HG02885 (cell line): ENCODE measurements around the gene MINDY2.
"Not testable (repeated sequence)": the region's sequence is repeated elsewhere in the genome, so short reads cannot be mapped to it uniquely, and the experiment has no call there.

Source experiments
- ATAC-seq: cut with Tn5 transposase; IDR thresholded peaks from one replicate; pipeline ENCODE4 v1.9.1; 2021; ENCODE audit warnings: mild to moderate bottlenecking; ENCODE audit not compliant: unreplicated experiment, poor library complexity

MINDY2 gene

GRCh38 chr15:58749532-58750337 is 21.4 kb upstream of the MINDY2 start, which contains the start of gene ADAM10:
Gene ADAM10 (minus strand): TSS chr15:58749707. CDS start chr15:58749534, 173 bp downstream.
- peak; percentile 89 for ATAC-seq

- ATAC-seq, result no peak
Observed at GRCh38 chr15:58752716-58753115, 18.4 kb upstream of the MINDY2 start.

DNA sequence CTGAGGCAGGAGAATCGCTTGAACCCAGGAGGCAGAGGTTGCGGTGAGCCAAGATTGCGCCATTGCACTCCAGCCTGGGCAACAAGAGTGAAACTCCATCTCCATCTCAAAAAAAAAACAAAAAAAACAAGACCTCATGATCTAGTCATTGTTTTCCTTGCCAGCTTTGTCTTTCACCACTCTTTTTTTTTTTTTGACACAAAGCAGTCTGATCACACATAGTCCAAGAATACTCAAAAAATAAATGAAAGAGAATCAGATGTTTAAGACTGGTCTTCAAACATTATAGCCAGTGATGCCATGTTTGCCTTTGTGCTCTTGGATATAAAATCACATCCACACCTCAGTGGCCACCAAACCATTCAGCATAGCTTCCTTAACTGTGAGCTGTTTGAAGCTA is 15.8 kb upstream of the MINDY2 start:
- ATAC-seq, result no peak

DNA sequence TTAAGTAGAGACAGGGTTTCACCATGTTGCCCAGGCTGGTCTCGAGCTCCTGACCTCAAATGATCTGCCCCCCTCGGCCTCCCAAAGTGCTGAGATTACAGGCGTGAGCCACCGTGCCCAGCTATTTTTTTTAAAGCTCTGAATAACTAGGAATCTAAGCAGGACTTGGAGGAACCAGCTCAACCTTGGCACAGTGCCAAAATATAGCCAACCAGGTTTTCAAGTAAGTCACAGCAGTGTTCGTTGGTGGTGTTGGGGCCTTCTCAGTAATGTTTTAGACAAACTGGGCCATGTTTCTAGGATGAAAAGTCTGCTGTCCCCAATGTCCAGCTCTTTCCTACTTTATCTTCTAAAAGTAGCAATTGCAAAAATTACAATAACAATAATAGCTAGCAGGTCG is 15.1 kb upstream of the MINDY2 start:
- ATAC-seq, result no peak

- no peak for ATAC-seq
Observed at GRCh38 chr15:58758141-58758540, 13.0 kb upstream of the MINDY2 start.

GRCh38 chr15:58760385-58761009 is 10.6 kb upstream of the MINDY2 start:
- ATAC-seq, result no peak

DNA sequence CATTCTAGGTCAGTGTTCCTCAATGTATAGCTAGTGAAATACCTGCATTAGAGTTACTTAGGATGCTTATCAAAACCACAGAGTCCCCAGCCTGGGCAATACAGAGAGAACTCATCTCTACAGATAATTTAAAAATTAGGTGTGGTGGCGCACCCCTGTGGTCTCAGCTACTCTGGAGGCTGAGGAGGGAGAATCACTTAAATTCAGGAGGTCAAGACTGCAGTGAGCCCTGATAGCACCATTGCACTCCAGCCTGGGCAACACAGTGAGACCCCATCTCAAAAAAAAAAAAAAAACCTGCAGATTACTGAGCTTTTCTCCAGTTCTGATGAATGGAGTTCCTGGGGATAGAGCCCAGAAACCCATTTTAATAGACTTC is 10.1 kb upstream of the MINDY2 start:
- no peak for ATAC-seq

DNA sequence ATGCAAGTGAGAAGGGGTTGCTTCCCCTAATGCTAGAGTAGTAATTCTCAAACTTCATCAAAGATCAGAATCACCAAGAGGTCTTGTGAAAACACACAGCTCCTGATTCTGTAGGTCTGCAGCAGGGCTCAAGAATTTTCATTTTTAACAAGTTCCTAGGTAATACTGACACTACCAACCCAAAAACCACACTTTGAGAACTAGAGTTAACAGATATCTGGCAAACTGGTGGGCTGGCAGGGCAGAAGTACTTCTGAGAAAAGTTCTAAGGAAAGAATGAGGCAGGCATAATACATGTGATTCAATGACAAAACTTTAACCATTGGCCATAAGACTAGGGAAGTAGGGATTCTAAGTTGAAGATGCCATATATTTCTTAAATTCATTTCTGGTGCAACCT is 8.8 kb upstream of the MINDY2 start:
- ATAC-seq, result no peak

- ATAC-seq, result no peak
Observed at GRCh38 chr15:58762731-58763130, 8.4 kb upstream of the MINDY2 start.

GRCh38 chr15:58764468-58764867 is 6.6 kb upstream of the MINDY2 start:
- no peak for ATAC-seq

- no peak for ATAC-seq
Observed at GRCh38 chr15:58766290-58766689, 4.8 kb upstream of the MINDY2 start.

GRCh38 chr15:58768601-58769004 is 2.5 kb upstream of the MINDY2 start:
- not testable (repeated sequence) for ATAC-seq

DNA sequence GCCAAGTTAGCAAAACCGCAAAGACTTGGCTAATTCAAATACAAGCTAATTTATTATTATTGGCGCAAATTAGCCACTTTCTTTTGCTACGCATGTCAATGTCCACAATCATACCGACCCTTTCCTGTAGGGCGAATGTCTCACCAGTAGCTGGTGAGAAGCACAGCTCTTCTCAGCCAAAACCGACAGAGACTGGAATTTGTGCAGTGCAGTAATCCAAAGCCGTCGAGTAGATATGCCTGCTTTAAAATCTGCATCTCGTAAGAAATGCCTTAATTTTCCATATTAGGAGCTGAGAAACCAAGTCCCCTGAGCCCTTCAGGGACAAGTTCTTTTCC is 614 bp upstream of the MINDY2 start:
- peak; percentile 18 for ATAC-seq

GRCh38 chr15:58771621-58772250 is 634 bp downstream of the MINDY2 start:
- peak; percentile 6 for ATAC-seq

GRCh38 chr15:58773024-58773423 is 1.9 kb downstream of the MINDY2 start:
- no peak for ATAC-seq

- ATAC-seq, result no peak
Observed at GRCh38 chr15:58775402-58775801, 4.3 kb downstream of the MINDY2 start.

- ATAC-seq, result no peak
Observed at GRCh38 chr15:58777107-58777506, 6.0 kb downstream of the MINDY2 start.

DNA sequence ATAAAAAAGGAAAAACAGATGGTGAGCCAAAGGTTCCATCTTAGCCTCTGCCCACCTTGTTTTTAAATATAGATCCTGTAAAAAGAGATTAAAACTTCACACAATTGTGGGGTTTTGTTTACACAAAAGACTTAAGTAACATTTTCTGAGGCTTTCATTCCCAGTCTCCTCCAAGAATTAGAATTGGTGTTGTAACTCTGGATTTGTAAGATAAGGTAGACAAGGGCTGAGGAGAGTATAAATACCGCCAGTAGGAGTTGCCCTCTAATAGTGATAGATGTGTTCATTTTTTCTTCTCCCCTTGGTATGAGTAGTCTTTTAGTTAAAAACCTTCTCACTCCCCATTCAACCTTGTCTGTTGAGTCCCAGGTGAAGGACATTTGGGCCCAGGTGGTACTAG is 8.5 kb downstream of the MINDY2 start:
- ATAC-seq, result no peak

DNA sequence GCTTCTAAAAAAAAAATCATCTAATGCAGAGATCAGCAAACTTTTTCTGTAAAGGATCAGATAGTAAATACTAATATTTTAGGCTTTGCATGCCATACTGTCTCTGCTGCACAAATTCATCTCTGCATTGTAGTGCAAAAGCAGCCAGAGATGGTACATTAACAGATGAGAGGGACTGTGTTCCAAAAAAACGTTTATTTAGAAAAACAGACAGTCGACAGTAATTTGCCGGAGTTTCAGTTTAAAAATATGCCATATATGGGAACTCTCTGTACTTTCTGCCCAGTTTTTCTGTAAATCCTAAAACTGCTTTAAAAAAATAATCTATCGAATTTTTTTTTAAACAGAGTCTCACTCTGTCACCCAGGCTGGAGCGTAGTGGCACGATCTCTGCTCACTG is 14.3 kb downstream of the MINDY2 start:
- ATAC-seq, result no peak

DNA sequence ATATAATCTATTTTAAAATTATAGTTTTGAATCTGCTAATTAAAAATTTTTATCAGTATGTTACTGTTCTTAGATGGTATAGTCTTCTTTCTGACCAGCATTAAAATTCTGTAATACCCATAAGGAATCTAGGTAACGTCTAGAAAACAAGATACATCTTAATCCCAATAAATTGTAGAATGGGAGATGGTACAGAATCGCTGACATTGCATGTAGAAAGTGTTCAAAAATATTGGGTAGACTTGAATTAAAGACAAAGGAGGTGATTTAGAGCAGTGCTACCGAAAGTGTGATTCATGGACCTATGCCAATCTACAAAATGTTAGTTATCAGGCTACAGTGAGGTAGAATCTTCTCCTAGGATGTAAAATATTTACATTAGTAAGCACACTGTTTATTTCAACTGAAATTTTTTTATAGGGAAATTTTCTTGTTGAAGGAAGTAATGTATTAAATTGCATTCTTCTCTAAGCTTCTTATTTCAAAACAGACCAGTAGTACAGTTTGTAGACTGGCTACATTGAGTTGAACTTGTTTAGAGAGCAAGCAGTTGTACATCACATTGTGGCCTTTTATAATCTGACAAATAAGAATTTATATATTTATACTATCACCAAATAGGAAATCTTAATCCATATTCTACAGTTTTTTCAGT is 17.1 kb downstream of the MINDY2 start:
- ATAC-seq, result no peak

- ATAC-seq, result no peak
Observed at GRCh38 chr15:58793862-58794261, 22.8 kb downstream of the MINDY2 start.
